ENCODE measurements around the gene FBXO44.
A peak's percentile ranks its signal among the peaks of the same experiment; 100 is the strongest.

The FBXO44 gene

DNA sequence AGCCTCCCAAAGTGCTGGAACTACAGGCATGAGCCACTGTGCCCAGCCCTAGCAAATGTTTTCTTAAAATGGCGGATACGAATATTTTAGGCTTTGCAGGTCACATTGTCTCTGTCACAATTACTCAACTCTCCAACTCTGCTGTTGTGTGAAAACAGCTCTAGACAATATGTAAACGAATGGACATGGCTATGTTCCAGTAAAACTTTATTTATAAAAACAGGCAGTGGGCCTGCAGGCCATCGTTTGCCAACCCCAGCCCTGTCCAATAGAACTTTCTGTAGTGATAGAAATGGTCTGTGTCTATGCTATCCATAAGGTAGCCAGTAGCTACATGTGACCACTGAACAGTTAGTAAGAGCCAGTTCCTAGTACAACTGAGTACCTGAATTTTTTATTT, 5.1 kb downstream of the FBXO44 start:
- DNase-seq (ENCODE audit: low read depth): no peak

DNA sequence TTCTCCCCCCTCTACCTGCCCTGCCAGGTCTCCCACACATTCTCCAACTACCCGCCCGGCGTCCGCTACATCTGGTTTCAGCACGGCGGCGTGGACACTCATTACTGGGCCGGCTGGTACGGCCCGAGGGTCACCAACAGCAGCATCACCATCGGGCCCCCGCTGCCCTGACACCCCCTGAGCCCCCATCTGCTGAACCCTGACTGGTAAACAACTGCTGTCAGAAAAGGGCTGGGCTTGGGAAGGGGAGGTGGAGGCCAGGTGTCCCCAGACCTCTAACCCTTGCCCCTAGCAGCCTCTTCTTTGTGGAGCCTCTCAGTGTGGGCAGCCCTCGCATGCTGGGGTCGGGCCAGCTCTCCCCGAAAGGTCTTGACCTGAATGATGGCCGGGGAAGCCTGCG, 6.4 kb downstream of the FBXO44 start:
- no peak for DNase-seq (ENCODE audit: low read depth)

DNA sequence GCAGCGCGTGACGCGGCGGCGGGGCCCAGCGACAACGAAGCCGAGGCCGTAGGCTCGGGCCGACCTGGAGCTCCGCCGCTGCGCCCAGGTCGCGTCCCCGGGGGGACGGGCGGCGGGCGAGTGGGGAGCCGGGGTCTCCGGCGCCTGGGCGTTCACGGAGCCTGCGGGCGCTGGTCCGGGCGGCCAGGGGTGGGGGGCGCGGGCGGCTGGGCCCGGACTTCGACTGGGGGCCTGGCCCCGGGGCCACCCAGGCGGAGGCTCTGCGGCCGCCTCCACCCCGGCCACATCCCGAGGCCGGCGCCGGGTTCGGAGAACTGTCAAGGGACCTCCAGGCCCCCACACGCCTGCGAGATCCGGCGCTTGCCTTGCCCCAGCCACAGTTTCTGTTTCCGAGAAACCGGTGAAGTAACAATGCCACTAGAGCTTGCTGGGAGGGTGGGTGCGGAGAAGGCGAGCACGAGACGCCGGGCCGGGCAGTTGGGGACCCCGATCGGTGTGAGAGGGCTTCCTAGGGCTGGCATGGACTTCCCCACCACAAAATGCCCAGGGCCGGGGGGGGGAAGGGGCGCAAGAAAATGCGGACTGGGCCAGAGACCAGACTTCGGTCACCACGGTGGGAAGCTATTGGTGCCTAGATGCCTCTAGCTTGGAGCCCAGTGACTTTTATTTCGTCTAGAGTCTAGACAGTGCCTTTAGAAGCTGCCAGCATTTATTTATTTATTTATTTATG, 9.8 kb downstream of the FBXO44 start:
- DNase-seq (ENCODE audit: low read depth): no peak

DNA sequence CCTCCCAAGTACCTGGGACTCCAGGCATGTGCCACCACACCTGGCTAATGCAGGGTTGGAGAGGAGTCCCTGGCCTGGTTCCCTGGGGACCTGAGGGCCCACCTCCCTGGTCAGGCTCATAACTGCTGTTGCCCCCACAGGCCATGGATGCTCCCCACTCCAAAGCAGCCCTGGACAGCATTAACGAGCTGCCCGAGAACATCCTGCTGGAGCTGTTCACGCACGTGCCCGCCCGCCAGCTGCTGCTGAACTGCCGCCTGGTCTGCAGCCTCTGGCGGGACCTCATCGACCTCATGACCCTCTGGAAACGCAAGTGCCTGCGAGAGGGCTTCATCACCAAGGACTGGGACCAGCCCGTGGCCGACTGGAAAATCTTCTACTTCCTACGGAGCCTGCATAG, 13.8 kb downstream of the FBXO44 start:
- DNase-seq (ENCODE audit: low read depth): no peak

DNA sequence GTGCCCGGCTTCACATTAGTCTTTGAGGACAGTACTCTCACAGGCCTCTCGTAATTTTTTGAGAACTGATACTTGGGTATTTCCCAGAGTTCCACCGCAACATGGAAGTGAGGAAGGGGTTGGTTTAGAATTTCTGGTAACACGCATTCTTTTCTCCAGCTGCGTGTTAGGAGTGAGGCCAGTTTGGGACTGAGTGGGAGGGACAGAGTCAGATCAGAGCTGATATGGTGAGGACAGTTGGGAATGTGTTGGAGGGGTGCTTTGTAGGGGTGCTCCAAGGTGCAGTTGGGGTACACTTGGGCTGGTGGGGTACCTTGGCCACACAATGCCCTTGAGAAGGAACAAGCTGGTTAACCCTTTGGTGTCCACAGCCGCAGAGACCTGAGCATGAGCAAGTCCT, 16.1 kb downstream of the FBXO44 start:
- no peak for DNase-seq (ENCODE audit: low read depth)

DNA sequence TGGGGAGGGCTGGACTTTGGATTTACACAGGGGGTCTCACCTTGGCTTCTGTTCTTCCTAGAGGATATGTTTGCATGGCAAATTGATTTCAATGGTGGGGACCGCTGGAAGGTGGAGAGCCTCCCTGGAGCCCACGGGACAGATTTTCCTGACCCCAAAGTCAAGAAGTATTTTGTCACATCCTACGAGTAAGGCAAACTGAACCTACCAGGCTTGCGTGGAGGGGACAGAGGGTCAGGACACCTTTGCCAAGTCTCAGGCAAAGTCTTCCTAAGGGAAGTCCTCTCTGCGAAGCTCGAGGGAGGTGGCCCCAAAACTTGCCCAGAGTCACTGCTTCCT, 16.5 kb downstream of the FBXO44 start:
- DNase-seq (ENCODE audit: low read depth): no peak

DNA sequence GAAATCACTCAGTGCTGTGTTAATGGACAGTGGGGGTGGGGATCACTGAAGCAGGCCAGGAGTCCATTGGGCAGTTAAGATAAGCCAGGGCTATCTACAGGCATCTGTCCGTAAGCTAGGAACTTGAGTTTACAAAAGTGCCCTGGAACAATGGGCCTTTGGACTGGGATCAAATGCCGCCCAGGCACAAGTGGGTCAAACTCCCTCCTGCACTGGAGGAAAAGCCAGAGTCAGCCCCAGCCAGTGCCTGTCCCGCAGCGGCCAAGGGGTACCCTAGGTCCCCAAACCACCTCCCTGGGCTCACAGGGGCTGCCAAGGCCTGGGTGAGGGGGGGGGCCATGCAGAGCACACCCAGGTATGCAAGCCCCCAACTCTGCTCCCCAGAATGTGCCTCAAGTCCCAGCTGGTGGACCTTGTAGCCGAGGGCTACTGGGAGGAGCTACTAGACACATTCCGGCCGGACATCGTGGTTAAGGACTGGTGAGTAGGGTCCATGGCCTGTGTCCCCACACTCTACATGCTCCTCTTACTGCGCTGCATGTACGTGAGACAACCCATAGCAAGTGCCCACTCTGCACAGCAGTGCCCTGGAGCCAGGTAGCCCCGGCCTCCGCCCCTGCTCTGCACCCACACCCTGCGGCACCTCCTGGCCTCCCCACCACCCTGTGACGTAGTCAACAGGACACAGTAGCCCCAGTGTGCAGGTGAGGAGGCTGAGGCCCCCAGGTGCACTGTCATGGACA, 17.0 kb downstream of the FBXO44 start:
- DNase-seq (ENCODE audit: low read depth): no peak

DNA sequence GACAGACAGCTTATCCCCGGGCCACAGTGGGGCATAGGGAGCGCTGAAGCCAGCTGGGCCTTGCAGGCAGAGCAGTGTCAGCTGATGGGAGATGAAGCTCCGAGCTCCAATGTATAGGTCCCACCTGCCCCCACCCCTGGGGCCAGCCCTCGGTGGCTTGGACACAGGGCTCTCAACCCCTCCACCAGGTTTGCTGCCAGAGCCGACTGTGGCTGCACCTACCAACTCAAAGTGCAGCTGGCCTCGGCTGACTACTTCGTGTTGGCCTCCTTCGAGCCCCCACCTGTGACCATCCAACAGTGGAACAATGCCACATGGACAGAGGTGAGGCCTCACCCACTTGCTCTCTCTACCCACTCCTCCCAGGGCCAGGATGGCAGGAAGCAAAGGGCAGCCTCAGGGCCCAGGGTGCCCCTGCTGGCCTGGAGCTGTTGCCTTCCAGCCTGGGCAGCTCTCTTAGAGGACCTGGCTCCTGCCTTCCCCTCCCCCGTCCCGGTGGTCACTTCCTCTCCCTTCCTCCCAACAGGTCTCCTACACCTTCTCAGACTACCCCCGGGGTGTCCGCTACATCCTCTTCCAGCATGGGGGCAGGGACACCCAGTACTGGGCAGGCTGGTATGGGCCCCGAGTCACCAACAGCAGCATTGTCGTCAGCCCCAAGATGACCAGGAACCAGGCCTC, 18.6 kb downstream of the FBXO44 start:
- no peak for DNase-seq (ENCODE audit: low read depth)

DNA sequence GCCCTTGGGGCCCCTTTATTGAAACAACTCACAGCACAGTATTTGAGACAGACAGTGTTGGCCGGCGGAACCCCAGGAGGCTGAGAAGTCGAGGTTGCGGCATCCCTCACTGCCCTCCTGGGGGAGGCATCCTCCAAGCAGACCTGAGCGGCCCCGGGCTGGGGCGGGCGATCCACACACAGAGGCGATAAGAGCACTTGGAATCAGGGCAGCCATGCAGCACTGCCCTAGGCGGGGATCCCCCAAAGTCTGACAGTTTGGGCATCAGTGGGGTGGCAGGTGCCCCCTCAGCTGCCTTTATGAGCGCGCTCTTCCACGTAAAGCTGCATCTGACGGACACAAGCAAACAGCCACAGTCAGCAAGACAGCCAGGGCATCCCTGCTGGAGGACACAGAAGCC, 19.8 kb downstream of the FBXO44 start:
- DNase-seq (ENCODE audit: low read depth): no peak

DNA sequence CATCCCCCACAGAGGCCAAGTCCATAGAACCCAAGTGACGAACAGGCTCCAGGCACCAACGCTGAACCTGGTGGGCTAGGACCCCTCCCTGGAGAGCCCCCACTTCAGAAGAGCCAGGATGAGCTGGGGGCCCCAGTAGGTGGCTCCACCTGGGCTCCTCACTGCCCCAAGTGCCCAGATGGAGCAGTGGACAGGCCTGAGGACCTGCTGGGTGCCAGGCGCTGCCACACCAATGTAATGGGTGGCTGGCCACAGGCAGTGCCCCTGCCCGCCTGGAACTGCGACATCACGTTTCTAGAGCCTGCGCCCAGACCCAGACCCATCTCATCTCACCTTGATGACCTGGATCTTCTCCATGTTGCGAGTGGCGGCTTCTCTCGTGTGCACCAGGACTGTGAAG, 20.6 kb downstream of the FBXO44 start:
- DNase-seq (ENCODE audit: low read depth): no peak

DNA sequence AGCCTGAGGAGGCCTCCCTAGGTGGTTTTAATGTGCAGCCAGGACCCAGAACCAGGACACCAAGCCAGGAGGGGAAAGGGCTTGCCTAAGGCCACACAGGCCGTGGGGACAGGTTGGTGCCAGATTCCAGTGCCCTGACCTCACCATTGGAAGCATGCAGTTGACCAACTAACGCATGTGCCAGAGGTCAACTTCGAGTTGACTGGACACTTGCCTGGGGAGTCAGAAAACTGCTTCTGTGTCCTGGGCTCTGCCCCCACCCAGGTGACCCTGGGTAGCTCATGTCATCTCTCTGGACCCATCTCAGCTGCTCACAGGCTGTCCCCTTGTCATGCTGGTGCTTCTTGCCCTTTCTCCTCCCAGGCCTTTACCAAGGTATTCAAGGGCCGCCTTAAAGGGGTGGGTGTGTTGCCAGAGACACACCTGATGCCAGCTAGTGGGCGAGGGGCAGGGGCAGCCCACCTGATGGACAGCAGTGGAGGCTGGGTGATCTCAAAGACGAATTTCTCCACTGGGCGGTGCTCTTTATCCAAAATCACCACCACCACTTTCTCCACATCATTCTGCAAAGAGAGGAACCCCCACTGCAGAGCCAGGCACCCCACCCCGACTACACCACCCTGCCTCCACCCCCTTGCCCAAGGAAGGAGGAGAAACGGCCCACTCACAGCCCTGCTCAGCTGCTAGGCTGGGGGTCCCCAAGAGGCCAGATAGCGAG, 21.9 kb downstream of the FBXO44 start:
- DNase-seq (ENCODE audit: low read depth): no peak

DNA sequence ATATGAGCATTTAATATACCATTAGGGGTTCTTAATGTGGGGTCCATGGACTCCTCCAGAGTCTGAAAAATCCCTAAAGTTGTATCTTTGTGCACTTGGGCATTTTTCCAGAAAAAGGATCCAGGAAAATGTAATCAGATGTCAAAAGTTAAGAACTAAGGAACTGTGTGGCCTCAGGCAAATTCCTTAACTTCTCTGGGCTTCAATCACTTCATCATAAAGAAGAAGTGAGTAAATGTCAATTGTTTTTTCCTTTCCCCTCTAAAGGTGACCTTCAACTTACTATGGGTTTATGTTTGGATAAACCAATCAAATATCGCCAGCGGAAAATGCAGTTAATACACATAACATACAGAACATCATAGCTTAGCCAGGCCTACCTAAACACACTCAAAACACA, 23.8 kb downstream of the FBXO44 start:
- no peak for DNase-seq (ENCODE audit: low read depth)

DNA sequence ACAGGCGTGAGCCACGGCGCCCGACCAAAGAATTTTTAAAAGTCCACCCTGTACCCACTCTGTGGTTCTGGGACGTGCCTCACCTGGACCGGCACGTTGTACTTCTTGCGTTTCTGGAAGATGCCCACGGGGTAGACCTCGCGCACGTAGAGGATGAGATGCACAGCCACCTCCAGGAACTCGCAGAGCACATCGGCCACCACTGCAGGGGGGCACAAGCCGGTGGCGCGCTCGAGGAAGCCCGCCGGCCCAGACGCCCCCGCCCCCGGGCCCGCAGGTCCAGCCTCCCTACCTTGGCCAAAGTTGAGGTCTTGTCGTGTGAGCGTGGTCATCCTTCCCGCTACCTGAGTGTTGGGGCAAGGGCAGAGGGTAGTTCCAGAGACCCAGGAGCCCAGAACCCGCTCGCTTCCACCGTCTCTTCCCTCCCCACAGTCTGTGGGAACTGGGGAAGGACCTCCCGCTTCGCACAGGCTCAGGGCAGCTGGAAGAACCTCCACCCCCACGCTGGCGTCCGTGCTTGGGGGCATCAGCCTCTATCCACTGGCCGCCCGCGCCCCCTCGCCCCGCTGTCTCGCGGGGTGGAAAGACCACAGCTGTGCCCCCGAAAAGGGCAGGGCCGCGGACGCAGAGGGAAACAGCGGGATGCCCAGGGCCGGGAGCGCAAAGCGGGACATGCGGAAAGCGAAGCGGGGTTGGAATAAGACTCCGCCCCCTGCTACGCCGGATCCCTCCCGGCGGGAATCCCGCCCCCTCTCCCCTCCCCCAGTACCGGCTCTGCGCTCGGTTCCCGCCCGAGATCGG, 25.8 kb downstream of the FBXO44 start:
- no peak for DNase-seq (ENCODE audit: low read depth)

DNA sequence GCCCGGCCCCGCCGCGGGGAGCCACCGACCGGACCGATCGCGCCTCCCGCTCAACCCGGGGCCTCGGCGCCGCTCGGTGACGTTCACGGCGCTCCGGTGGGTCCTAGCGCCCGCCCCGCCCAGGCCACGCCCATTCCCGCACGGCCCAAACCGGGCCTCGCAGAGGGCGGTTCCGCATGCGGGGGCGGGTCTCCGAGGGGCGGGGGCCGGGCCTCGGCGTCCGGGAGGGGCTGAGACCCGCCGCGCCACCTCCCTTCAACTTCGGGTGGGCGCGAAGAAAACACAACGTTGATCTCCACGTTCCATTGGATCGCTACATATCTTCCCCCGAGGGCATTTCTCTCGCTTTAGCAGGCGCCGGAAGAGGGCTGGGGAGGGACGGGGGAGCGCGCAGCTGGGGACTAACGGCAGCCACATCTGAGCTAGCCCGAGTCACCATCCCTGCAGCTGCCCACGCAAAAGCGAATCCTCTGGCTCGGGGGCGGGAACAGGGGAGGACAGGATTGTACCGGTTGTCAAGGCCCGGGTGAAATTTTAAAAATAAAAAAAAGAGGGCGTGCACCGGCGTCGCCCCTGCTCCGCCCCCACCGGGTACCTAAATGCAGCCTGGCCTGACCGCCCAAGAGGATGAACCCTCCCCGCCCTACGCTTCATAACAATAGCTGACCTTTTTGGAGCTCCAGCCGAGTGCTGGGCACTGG, 26.5 kb downstream of the FBXO44 start, which contains the start of gene MAD2L2:
MAD2L2 (minus strand) TSS at position 78 of the 701 bp plus-strand sequence. CDS start 547 bp downstream, outside the sequence.
- DNase-seq (ENCODE audit: low read depth): peak; percentile 50

DNA sequence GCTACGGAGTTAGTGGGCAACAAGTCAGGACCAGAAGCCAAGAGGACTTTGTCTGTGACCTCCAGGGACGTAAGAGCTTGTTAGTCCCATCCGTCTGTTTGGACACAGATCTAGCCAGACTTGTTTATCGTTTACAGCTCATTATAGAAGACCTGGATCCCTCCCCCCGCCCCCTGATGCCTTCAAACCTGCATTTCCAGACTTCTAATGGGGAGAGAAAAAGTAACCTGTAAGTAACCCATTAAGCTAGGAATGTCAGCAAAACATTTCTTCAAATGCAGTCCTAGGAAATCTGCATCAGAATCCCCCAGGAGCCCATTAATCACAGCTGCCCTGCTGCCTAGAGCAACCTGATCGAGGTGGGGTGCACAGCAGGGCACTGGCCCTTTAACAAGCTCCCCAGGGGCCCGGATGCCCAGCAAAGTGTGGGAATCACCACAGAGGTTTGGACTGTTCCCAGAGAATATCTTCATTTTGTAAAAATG, 27.7 kb downstream of the FBXO44 start:
- no peak for DNase-seq (ENCODE audit: low read depth)

DNA sequence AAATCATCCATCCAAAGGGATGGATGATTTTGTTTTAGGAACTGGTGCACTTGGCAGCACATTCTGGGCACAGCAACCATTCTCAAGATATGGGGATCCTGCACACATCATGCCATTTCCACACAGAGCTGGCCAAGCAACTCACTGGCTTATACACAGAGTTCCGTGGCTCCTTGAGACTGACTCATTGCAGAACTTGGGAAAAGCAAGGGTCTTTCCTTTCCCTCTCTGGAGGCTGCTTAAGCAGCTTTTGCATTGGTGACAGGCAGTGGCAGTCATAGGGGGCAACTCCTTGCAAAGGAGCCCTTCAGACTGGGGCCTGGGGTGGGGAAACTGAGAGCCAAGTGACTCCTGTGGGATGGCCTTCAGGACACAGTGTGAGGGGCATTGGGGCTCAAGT, 28.1 kb downstream of the FBXO44 start:
- DNase-seq (ENCODE audit: low read depth): no peak

DNA sequence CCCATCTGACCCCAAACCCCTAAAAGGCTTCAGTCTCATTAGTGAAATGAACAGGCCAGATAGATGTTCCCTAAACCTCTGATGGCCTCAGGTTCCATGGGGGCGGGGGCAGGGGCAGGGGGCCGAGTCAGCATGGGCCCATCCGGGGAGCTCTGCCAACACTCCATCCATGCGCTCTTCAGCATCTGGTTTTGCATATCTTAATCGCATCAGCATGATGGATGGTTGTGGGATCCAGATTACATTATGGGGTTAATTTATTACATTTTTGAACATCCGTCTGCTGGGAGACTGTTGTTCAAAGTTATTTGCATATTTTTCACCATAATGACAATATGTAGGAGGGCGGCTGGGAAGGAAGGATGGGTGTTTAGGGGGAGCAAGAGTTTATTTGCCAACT, 29.4 kb downstream of the FBXO44 start:
- DNase-seq (ENCODE audit: low read depth): no peak

DNA sequence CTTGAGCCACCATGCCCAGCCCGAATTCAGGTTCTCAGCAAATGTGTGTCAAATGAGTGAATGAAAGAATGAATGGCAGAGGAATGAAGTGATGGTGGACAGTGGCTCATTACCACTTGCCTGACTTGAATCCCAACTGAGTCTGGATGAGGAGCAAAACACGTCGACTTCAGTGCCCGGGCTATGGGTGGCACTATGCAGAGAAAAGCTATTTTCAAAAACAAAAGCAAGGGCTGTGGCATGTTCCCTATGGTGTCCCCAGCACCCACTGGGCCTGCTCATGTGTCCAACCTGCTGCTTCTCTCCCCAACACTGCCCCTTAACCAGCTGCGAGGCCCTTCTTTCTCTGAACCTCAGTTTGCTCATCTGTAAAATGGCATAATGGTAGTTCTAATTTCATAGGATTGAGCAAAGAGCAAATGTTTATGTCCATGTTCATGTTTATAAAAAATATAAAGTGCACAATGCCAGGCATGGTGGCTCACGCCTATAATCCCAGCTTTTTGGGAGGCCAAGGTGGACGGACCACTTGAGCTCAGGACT, 30.6 kb downstream of the FBXO44 start:
- no peak for DNase-seq (ENCODE audit: low read depth)

DNA sequence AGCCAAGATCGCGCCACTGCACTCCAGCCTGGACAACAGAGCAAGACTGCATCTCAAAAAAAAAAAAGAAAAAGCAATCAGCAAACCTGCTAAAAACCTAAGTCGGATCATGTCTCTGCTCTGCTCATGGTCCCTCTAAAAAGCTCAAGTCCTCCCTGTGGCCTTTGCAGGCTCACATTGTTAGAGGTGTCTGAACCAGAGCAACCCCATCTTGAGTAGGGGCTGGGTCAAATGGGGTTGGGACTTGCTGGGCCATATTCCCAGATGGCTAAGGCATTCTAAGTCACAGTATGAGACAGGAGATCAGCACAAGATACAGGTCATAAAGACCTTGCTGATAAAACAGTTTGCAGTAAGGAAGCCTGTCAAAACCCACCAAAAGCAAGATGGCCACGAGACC, 33.8 kb downstream of the FBXO44 start:
- DNase-seq (ENCODE audit: low read depth): no peak
